SW 1271 (cell line): ENCODE results near the gene SLC22A23.
"Not testable (repeated sequence)": the region's sequence is repeated elsewhere in the genome, so short reads cannot be mapped to it uniquely, and the experiment has no call there.

Experiments
- DNase-seq, 2 experiments: peaks; one replicate each; lab custom pipeline; 2025; lab: John Stamatoyannopoulos, UW

SLC22A23 gene

GRCh38 chr6:3267162-3267561 is 189.7 kb downstream of the SLC22A23 start:
- no peak for DNase-seq

DNA sequence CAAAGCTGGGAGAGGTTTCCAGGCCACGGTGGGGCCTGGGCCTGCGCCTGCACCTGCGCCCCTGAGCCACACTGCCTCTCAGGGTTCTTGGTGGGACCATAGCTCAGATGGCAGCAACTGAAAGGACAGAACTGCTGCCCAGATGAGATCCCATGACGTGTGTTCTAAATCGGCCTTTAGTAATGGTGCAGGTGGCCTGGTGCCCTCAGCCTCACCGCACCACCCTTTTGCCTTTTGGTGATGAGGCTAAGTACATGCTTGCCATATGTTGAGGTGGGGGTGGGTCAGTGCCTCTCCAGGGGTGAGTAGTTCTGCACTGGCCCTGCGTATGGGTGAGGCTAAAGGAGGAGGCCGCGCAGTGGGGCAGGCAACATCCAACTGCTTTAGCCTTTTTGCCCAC is 190.7 kb downstream of the SLC22A23 start:
- no peak for DNase-seq

- no peak for DNase-seq
These were observed 191.2 kb downstream of the SLC22A23 start for GRCh38 chr6:3265671-3266070.

DNA sequence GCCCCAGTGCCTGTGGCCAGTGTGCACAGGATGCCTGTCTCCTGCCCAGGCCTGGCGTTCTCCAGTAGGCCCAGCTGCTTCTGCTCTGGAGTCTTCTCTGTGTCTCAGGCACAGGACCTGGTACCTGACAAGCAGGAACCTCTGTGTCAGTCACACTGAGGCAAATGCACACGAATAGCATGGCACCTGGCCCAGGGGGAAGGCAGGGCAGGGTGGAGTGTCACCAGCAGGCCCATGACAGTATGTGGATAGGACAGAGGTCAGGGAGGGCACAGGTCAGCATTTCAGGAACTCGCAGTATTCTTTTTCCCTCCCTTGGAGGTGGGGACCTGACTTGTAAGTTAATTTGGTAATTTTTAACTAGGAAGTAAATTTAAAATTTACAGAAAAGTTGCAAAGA is 192.5 kb downstream of the SLC22A23 start:
- no peak for DNase-seq

DNA sequence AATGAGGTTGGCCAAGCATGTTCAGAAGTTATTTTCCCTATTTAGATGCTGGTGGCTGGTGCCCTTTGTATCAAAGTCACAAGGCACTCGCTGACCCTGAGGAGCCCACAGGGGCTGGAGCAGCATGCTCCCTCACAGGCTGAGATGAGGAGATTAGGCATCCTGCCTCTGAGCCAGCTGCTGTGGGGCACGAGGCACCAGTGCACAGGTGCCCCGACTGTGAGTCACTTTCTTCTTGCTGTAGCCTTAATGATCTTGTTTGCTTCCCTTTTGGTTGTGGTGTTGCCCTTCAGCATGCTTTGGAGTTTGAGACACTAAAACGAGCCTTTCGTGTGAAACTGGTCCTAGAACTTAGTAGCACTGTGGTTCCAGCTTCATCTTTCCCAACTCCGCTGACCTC is 193.8 kb downstream of the SLC22A23 start:
- no peak for DNase-seq

- no peak for DNase-seq
These were observed 194.9 kb downstream of the SLC22A23 start for GRCh38 chr6:3261921-3262320.

DNA sequence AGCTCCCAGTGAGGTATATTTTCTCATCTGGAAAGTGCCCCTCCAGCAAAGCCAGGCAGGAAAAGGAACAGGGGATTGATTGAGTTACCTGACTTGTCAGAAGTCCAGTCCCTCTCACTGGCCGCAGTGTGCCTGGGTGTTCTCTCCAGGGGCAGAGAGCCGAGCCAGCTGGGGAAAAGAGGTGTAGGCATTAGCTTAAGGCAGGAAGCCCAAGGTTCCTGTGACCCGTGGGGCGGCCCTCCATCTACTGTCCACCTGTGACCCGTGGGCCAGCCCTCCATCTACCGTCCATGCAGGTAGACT is 195.4 kb downstream of the SLC22A23 start:
- no peak for DNase-seq

DNA sequence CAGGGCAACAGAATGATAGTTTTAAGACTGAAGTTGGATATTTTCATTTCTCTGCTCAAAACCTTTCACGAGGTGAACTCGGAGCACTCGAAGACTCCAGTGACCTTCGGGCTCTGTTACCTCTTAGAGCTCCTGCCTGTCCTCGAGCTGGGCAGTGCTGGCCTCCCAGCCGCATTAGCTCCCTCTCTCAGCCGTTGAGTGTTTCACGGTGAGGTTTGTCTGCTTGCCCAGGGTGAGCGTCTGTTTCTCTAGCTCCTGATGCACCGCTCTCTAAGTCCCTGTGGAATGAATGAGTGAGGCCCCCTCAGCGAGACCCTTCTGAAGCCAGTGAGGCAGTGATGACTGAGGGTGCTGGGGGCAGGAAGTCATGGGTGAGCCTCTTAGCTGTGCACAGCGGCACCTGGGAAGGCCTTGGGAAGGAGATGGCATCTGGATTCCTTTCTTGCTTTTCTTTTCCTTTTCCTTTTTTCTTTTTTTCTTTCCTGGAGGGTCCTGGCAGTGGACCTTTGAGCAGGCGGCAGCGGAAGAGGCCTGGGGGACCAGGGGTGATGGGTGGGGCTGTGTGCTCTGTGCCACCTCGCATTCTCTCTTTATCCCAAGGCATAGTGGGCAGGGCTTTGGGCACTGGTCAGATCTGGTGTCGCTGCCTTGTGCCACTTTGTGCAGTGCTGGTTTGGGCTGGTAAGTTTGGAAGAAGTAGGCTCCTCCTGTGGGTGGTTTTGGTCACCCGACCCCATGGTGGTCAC is 195.9 kb downstream of the SLC22A23 start:
- DNase-seq = no peak

GRCh38 chr6:3260296-3260695 is 196.6 kb downstream of the SLC22A23 start:
- DNase-seq = no peak

- DNase-seq = peak; percentile 39 to 63
These were observed 197.3 kb downstream of the SLC22A23 start for GRCh38 chr6:3259491-3259958.

DNA sequence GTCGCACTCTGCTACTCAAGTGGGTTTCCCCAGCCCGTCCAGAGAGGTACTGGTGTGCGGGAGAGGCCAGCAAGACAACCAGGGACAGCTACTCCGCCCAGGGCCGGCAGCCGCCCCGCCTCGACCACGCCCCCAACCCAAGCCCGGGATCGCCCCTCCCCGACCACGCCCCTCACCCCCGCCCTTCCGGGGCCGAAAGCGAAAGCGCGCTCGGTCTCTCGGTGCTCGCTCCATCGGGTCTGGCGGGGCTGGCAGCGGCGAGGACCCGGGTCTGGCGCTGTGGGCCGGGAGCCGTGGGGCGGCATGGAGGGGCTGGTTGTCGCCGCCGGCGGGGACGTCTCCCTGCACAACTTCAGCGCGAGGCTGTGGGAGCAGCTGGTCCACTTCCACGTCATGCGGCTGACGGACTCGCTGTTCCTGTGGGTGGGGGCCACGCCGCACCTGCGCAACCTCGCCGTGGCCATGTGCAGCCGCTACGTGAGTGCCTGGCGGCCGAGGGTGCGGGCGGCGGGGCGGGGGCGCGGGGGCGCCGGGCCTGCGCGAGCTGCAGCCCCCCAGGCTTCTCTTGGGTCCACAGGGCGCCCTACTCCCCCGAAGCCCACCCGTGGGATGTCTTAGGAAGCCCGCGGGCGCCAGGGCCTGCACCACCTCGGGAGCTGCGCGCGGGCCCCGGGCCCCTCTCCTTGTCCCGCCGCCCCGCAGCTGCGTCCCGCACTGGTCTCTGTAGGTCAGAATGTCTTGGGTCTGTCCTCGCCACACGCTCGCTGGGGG is 197.9 kb downstream of the SLC22A23 start, which contains the start of gene PSMG4:
Gene PSMG4, plus strand, starts transcription at position 228 of the 771 bp plus-strand sequence. Its CDS starts 76 bp downstream, at position 304.
- peak; percentile 59 to 86 for DNase-seq

DNA sequence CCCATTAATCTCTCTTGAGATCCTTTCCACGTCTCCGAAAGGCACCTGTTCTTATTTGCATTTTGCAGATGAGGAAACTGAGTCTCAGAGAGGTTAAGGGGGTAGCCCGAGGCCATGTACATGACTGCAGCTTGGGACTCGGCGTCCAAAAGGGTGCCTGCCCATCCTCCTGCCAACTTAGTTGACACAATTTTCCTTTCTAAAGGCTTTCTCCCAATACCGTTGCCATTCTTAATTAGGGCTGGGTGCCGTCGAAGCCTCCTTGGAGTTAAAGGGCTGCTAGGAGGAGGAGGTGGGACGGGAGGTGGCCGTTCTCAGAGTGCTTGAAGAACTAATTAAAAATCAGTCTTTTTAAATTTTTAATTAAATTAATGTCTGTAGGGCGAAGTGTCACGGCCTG is 198.6 kb downstream of the SLC22A23 start:
- DNase-seq = no peak

DNA sequence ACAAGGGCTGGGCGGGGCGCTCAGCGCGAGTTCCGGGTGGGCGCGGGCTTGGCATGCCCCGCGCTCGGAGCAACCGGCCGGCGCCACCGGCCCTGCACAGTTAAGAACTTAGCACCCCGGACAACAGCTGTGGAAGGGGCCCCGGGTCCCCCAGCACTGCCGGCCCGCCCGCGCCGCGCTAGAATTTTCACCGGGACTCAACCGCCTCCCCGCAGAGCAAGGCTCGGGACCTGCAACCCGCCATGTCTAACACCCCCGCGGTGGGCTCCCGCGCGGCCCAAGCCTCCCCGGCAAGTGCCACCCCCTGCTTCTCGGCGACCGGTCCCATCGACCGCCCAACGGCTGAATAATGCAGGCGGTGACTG is 203.3 kb downstream of the SLC22A23 start:
- no peak for DNase-seq

GRCh38 chr6:3252861-3253596 is 203.8 kb downstream of the SLC22A23 start:
- no peak for DNase-seq

GRCh38 chr6:3252369-3252768 is 204.5 kb downstream of the SLC22A23 start:
- DNase-seq = no peak

GRCh38 chr6:3251462-3252314 is 205.2 kb downstream of the SLC22A23 start:
- DNase-seq = peak; percentile 41 to 84

- DNase-seq = no peak
These were observed 206.6 kb downstream of the SLC22A23 start for GRCh38 chr6:3250231-3250675.

DNA sequence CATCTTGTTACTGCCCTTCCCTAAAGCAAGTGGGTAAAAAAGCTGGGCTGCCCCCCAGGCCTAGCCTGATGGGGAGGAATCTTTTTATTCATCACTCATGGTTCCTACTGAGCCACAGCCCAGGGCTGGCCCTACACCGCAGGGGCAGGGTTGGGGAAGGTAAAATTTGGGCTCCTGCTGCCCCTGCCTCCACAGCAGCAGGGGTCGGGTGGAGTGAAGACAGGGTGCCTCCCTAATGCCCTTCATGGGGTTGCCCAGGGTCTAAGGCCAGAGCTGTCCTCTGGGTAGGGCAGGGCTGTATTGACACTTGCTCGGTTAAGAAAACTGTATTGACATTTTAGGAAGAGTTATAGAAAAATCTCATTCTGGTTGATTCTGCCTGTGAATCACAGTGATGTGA is 207.0 kb downstream of the SLC22A23 start:
- no peak for DNase-seq

GRCh38 chr6:3247255-3248146 is 209.3 kb downstream of the SLC22A23 start:
- DNase-seq = peak in 1 of 2 experiments; percentile 16

- DNase-seq = no peak
These were observed 211.6 kb downstream of the SLC22A23 start for GRCh38 chr6:3245216-3245615.

GRCh38 chr6:3244832-3245161 is 212.1 kb downstream of the SLC22A23 start:
- DNase-seq = not testable (repeated sequence)
